Spleen (tissue), 11 donors: Measurements from ENCODE around the gene ISL2. TPM values are rescaled to one million over a fixed set of nuclear protein-coding genes. Genes with fewer than 3 reads are reported as not detected.
A peak's percentile ranks its signal among the peaks of the same experiment; 100 is the strongest.

ENCODE experiments used
- DNase-seq: peaks from one replicate; pipeline ENCODE4 v3.0.0-alpha.2; 2020
- H3K27ac ChIP-seq, 8 donors: fragments of 200-600 bp; sonication (generic) in 7 of 8; 1 replicate in 4 of 8; 2 replicates in 4 of 8; pipeline versions ENCODE4 v1.5.0 to v1.8.0; 2016 to 2021; ENCODE audit warnings: inconsistent platforms in 4 of 8, mild to moderate bottlenecking in 4 of 8, moderate library complexity in 1 of 8
- H3K27me3 ChIP-seq, 7 donors: fragments of 200-600 bp; sonication (generic) in 6 of 7; replicated peaks in 1 of 7; 1 replicate in 4 of 7; 2 replicates in 3 of 7; pipeline versions ENCODE4 v1.5.0 to v1.8.0; 2016 to 2021; ENCODE audit warnings: inconsistent platforms in 3 of 7, mild to moderate bottlenecking in 1 of 7
- H3K36me3 ChIP-seq, 6 donors: fragments of 200-600 bp; sonication (generic) in 5 of 6; 1 replicate in 4 of 6; 2 replicates in 2 of 6; pipeline versions ENCODE4 v1.5.0 to v1.8.0; 2016 to 2021; ENCODE audit warnings: inconsistent platforms in 2 of 6
- H3K4me1 ChIP-seq, 6 donors: fragments of 200-600 bp; sonication (generic) in 5 of 6; 1 replicate in 3 of 6; 2 replicates in 3 of 6; pipeline versions ENCODE4 v1.5.0 to v1.8.0; 2016 to 2021; ENCODE audit warnings: inconsistent platforms in 3 of 6
- H3K4me3 ChIP-seq, 8 donors: fragments of 200-600 bp; sonication (generic) in 7 of 8; 1 replicate in 4 of 8; 2 replicates in 4 of 8; pipeline versions ENCODE4 v1.5.0 to v1.8.0; 2016 to 2021; ENCODE audit warnings: inconsistent platforms in 4 of 8, mild to moderate bottlenecking in 4 of 8, moderate library complexity in 2 of 8
- H3K9me3 ChIP-seq, 8 donors: fragments of 200-600 bp; sonication (generic) in 7 of 8; 1 replicate in 4 of 8; 2 replicates in 4 of 8; pipeline versions ENCODE4 v1.5.0 to v1.8.0; 2016 to 2021; ENCODE audit warnings: inconsistent platforms in 4 of 8
- CTCF ChIP-seq, 11 experiments: fragments of 200-600 bp in 7 of 11; fragments of 450-650 bp in 4 of 11; sonication (generic) in 4 of 11; IDR thresholded peaks in 8 of 11; conservative IDR thresholded peaks in 3 of 11; 1 replicate in 7 of 11; 2 replicates in 4 of 11; pipeline versions ENCODE4 v1.4.0 to v1.8.0; 2016 to 2021; ENCODE audit warnings: antibody characterized with exemption in 11 of 11, inconsistent platforms in 4 of 11, mild to moderate bottlenecking in 1 of 11
- POLR2A ChIP-seq, 3 donors: fragments of 450-650 bp; IDR thresholded peaks; one replicate each; pipeline ENCODE4 v1.5.1; 2017; ENCODE audit warnings: antibody characterized with exemption in 3 of 3, mild to moderate bottlenecking in 1 of 3
- POLR2AphosphoS5 ChIP-seq, 3 donors: sonication (generic); formaldehyde crosslinking; IDR thresholded peaks; one replicate each; pipeline ENCODE4 v1.5.1; 2017; ENCODE audit warnings: antibody characterized with exemption in 3 of 3
- WGBS, 5 donors: extraction: QIAGEN DNeasy Blood & Tissue Kit in 3 of 5; methylation state at CpG; one replicate each; pipeline versions ENCODE4 v1.1.5 to v1.1.7; 2013 to 2018; 5-methylcytosine and 5-hydroxymethylcytosine counted together
- intact Hi-C: fragments of 100-400 bp; cut with DNase I; formaldehyde crosslinking; loops from one replicate; pipeline ENCODE4 v1.15.0; 2023; ENCODE audit warnings: low total_unique reads
- polyA plus RNA-seq, 3 donors: library from polyadenylated mRNA; stranded (reverse); fragments of 200-250 nt; gene quantifications; one replicate each; pipeline ENCODE4 v1.2.1, GENCODE V29; 2013
- total RNA-seq, 7 donors: library from RNA; depleted of rRNA in 3 of 7; stranded (reverse); fragments of >200 nt in 3 of 7; fragmentation: NEBNext Ultra II Directional in 4 of 7; extraction: Animal tissue kit (Norgen Biotek cat#: 25700) in 4 of 7; gene quantifications; one replicate each; pipeline versions ENCODE4 v1.1.0 to v1.2.1, GENCODE V29; 2016 to 2021
- donor health status: healthy with polysubstance abuse.
- donor health status: DM: no; HTN: no; CAD: no; lungs with moderate emphysema.
- donor health status: DM: no; HTN: no; CAD: no.
- donor health status: Bipolar disorder and iron deficiency.
- donor health status: healthy.
- donor health status: DM: no; HTN: no; CAD: no.
- donor health status: DM: yes; HTN: yes; CAD: no.

ISL2 gene
- total and polyA plus RNA-seq, 10 donors, result 0.20 to 1.1 (median 0.37) TPM

- no peak for TF ChIP-seq CTCF (IDR thresholded peaks at IDR 0.05 in 8 of 11, conservative IDR thresholded peaks at IDR 0.05 in 3 of 11)
- TF ChIP-seq POLR2A (IDR thresholded peaks at IDR 0.05), result no peak
- TF ChIP-seq POLR2AphosphoS5 (IDR thresholded peaks at IDR 0.05), result no peak
- Histone ChIP-seq H3K27me3 (peaks cover 34 to 86% (median 85%) of the 10 kb centered on the region in 7 donors), H3K4me3 (peak overlapping the region in 3 of 8 donors; percentile 37 to 68 (median 47)), H3K9me3 (peaks cover 0 to 8% (median 0%) of the 10 kb centered on the region in 8 donors), H3K36me3 (peaks cover 0 to 6% (median 0%) of the 10 kb centered on the region in 6 donors), H3K4me1 (peaks cover 44 to 61% (median 51%) of the 10 kb centered on the region in 6 donors), H3K27ac (no peak overlapping the region)
- DNase-seq, result no peak
- intact Hi-C loops, result no loop called here
- 8 to 17% (median 14%) methylated on average over 7 of the region's 7 CpGs for WGBS, 5 donors
Observed at GRCh38 chr15:76345583-76345879, 9.0 kb downstream of the ISL2 start.

GRCh38 chr15:76345880-76346668, 9.5 kb downstream of the ISL2 start:
- H3K36me3 ChIP-seq, result peaks cover 0 to 10% (median 0%) of the 10 kb centered on the region in 6 donors
- peak; percentile 75 for DNase-seq
- WGBS, 5 donors, result 1 to 6% (median 2%) methylated on average over 45 to 65 of the region's 65 CpGs
- intact Hi-C loops, result no loop called here
- H3K4me1 ChIP-seq, result peaks cover 38 to 56% (median 45%) of the 10 kb centered on the region in 6 donors
- peaks cover 29 to 81% (median 79%) of the 10 kb centered on the region in 7 donors for H3K27me3 ChIP-seq
- peaks cover 0 to 8% (median 0%) of the 10 kb centered on the region in 8 donors for H3K9me3 ChIP-seq
- peak overlapping the region; percentile 32 to 68 (median 38) for H3K4me3 ChIP-seq
- peak in 1 of 3 donors; percentile 18 for TF ChIP-seq POLR2AphosphoS5 (IDR thresholded peaks at IDR 0.05)
- no peak for TF ChIP-seq POLR2A (IDR thresholded peaks at IDR 0.05)
- no peak overlapping the region for H3K27ac ChIP-seq

- peaks cover 26 to 73% (median 71%) of the 10 kb centered on the region in 7 donors for H3K27me3 ChIP-seq
- TF ChIP-seq POLR2AphosphoS5 (IDR thresholded peaks at IDR 0.05) (peak in 1 of 3 donors; percentile 23), CTCF (IDR thresholded peaks at IDR 0.05 in 8 of 11, conservative IDR thresholded peaks at IDR 0.05 in 3 of 11) (no peak)
- intact Hi-C loops, result no loop called here
- peak overlapping the region; percentile 32 to 68 (median 38) for H3K4me3 ChIP-seq
- WGBS, 5 donors, result 5 to 11% (median 6%) methylated on average over 45 to 74 of the region's 74 CpGs
- peaks cover 0 to 8% (median 0%) of the 10 kb centered on the region in 8 donors for H3K9me3 ChIP-seq
- peaks cover 31 to 48% (median 37%) of the 10 kb centered on the region in 6 donors for H3K4me1 ChIP-seq
- peak; percentile 76 for DNase-seq
- peaks cover 0 to 13% (median 0%) of the 10 kb centered on the region in 6 donors for H3K36me3 ChIP-seq
- no peak overlapping the region for H3K27ac ChIP-seq
Observed at GRCh38 chr15:76346669-76347481, 10.3 kb downstream of the ISL2 start.

- no peak for DNase-seq
- 57 to 81% (median 68%) methylated on average over 13 of the region's 13 CpGs for WGBS, 5 donors
- H3K4me3 ChIP-seq, result peak overlapping the region in 2 of 8 donors; percentile 38 to 68
- H3K9me3 ChIP-seq, result peaks cover 0 to 4% (median 0%) of the 10 kb centered on the region in 8 donors
- peaks cover 19 to 66% (median 64%) of the 10 kb centered on the region in 7 donors for H3K27me3 ChIP-seq
- intact Hi-C loops, result no loop called here
- H3K4me1 ChIP-seq, result peaks cover 24 to 41% (median 30%) of the 10 kb centered on the region in 6 donors
- TF ChIP-seq POLR2A (IDR thresholded peaks at IDR 0.05) (no peak), CTCF (IDR thresholded peaks at IDR 0.05 in 8 of 11, conservative IDR thresholded peaks at IDR 0.05 in 3 of 11) (no peak), POLR2AphosphoS5 (IDR thresholded peaks at IDR 0.05) (no peak)
- no peak overlapping the region for H3K27ac ChIP-seq
- peaks cover 0 to 15% (median 0%) of the 10 kb centered on the region in 6 donors for H3K36me3 ChIP-seq
Observed at GRCh38 chr15:76347482-76348055, 11.0 kb downstream of the ISL2 start.
